ENCODE measurements around the gene PPP2R5C. TPM values are rescaled to one million over a fixed set of nuclear protein-coding genes. Genes with fewer than 3 reads are reported as not detected.

Gene PPP2R5C
- total RNA-seq, 1 donor from 2014 or later = 71.5 TPM

GRCh38 chr14:101838476-101838875 lies 77.0 kb downstream of the PPP2R5C start:
- no peak overlapping the region for H3K4me3 Mint-ChIP-seq (ENCODE audit: unreplicated experiment)
- peaks cover 11% of the 10 kb centered on the region for H3K4me1 Mint-ChIP-seq (ENCODE audit: unreplicated experiment)
- H3K27me3 Mint-ChIP-seq (ENCODE audit: unreplicated experiment) = no peaks in the 10 kb centered on the region
- no peak for DNase-seq (ENCODE audit: low spot score)
- H3K36me3 Mint-ChIP-seq (ENCODE audit: low read depth, unreplicated experiment) = peaks cover 1% of the 10 kb centered on the region
- no peak overlapping the region for H3K27ac Mint-ChIP-seq (ENCODE audit: unreplicated experiment)
- TF ChIP-seq CTCF (IDR thresholded peaks at IDR 0.05; ENCODE audit: unreplicated experiment) = no peak
- H3K9me3 Mint-ChIP-seq (ENCODE audit: unreplicated experiment) = no peaks in the 10 kb centered on the region

GRCh38 chr14:101839236-101839635 lies 77.7 kb downstream of the PPP2R5C start:
- Mint-ChIP-seq H3K4me1 (ENCODE audit: unreplicated experiment) (peaks cover 15% of the 10 kb centered on the region), H3K4me3 (ENCODE audit: unreplicated experiment) (no peak overlapping the region), H3K27ac (ENCODE audit: unreplicated experiment) (no peak overlapping the region), H3K9me3 (ENCODE audit: unreplicated experiment) (no peaks in the 10 kb centered on the region), H3K36me3 (ENCODE audit: low read depth, unreplicated experiment) (peaks cover 5% of the 10 kb centered on the region), H3K27me3 (ENCODE audit: unreplicated experiment) (no peaks in the 10 kb centered on the region)
- DNase-seq (ENCODE audit: low spot score) = no peak
- TF ChIP-seq CTCF (IDR thresholded peaks at IDR 0.05; ENCODE audit: unreplicated experiment) = no peak

GRCh38 chr14:101839661-101840060 lies 78.2 kb downstream of the PPP2R5C start:
- Mint-ChIP-seq H3K4me3 (ENCODE audit: unreplicated experiment) (no peak overlapping the region), H3K36me3 (ENCODE audit: low read depth, unreplicated experiment) (peaks cover 5% of the 10 kb centered on the region), H3K4me1 (ENCODE audit: unreplicated experiment) (peaks cover 15% of the 10 kb centered on the region), H3K27ac (ENCODE audit: unreplicated experiment) (no peak overlapping the region), H3K9me3 (ENCODE audit: unreplicated experiment) (no peaks in the 10 kb centered on the region), H3K27me3 (ENCODE audit: unreplicated experiment) (no peaks in the 10 kb centered on the region)
- no peak for DNase-seq (ENCODE audit: low spot score)
- no peak for TF ChIP-seq CTCF (IDR thresholded peaks at IDR 0.05; ENCODE audit: unreplicated experiment)

- DNase-seq (ENCODE audit: low spot score) = no peak
- Mint-ChIP-seq H3K27me3 (ENCODE audit: unreplicated experiment) (no peaks in the 10 kb centered on the region), H3K4me1 (ENCODE audit: unreplicated experiment) (peaks cover 15% of the 10 kb centered on the region), H3K36me3 (ENCODE audit: low read depth, unreplicated experiment) (peaks cover 5% of the 10 kb centered on the region), H3K9me3 (ENCODE audit: unreplicated experiment) (no peaks in the 10 kb centered on the region), H3K27ac (ENCODE audit: unreplicated experiment) (no peak overlapping the region), H3K4me3 (ENCODE audit: unreplicated experiment) (no peak overlapping the region)
- TF ChIP-seq CTCF (IDR thresholded peaks at IDR 0.05; ENCODE audit: unreplicated experiment) = no peak
These were observed 79.3 kb downstream of the PPP2R5C start for GRCh38 chr14:101840649-101841369.

GRCh38 chr14:101843038-101843437 lies 81.5 kb downstream of the PPP2R5C start:
- no peak overlapping the region for H3K4me3 Mint-ChIP-seq (ENCODE audit: unreplicated experiment)

More at GRCh38 chr14:101843038-101843437, 81.5 kb downstream of the PPP2R5C start:
- no peak for TF ChIP-seq CTCF (IDR thresholded peaks at IDR 0.05; ENCODE audit: unreplicated experiment)
- Mint-ChIP-seq H3K36me3 (ENCODE audit: low read depth, unreplicated experiment) (peaks cover 5% of the 10 kb centered on the region), H3K9me3 (ENCODE audit: unreplicated experiment) (no peaks in the 10 kb centered on the region), H3K27me3 (ENCODE audit: unreplicated experiment) (no peaks in the 10 kb centered on the region), H3K27ac (ENCODE audit: unreplicated experiment) (no peak overlapping the region), H3K4me1 (ENCODE audit: unreplicated experiment) (peaks cover 15% of the 10 kb centered on the region)
- DNase-seq (ENCODE audit: low spot score) = no peak
